K562 (cell line): Measurements from ENCODE around the gene FOXL3. TPM values are rescaled to one million over a fixed set of nuclear protein-coding genes. Genes with fewer than 3 reads are reported as not detected.

Source experiments
- ATAC-seq: fragments of 200-7000 bp; cut with Tn5 transposase; 3 replicates; pipeline ENCODE4 v1.9.1; 2020; ENCODE audit warnings: moderate library complexity
- BruUV-seq: library from RNA; stranded (reverse); fragments of 400-500 nt; replicated peaks from 2 replicates; lab custom pipeline; 2021; lab: Mats Ljungman, UMichigan
- CTCF ChIA-PET: fragments of 300-600 bp; formaldehyde crosslinking; extraction: SDS; loops from one replicate; lab custom pipeline; 2021; ENCODE audit warnings: low intra/inter-chr PET ratio; lab: Yijun Ruan, JAX
- POLR2A ChIA-PET: fragments of 300-600, 350-650 bp; sonication (Branson Sonifier 250); formaldehyde crosslinking; extraction: SDS; loops from one replicate; lab custom pipeline; 2021; ENCODE audit warnings: antibody characterized with exemption, inconsistent platforms; lab: Yijun Ruan, JAX
- DNase-seq, 4 experiments: peaks; one replicate each; pipeline versions ENCODE4 v3.0.0 to v3.0.0-alpha.2; 2011 to 2018; ENCODE audit warnings: low spot score in 3 of 4, mixed read lengths in 3 of 4; ENCODE audit errors: extremely low read depth in 1 of 4
- FAIRE-seq: peaks from 2 replicates; lab custom pipeline; 2011; peaks lifted over from hg19 to GRCh38; lab: Jason Lieb, UNC
- H2AFZ ChIP-seq: 2 replicates; pipeline ENCODE4 v1.6.0; 2011; ENCODE audit warnings: low read depth, low read length, control low read depth, inconsistent platforms
- H3K27ac ChIP-seq: fragments of 200-600 bp; 3 replicates; pipeline ENCODE4 v1.8.0; 2011; ENCODE audit warnings: low read depth, mild to moderate bottlenecking, control low read depth, inconsistent platforms, low read length, moderate library complexity, mixed read lengths; ENCODE audit errors: extremely low read depth
- H3K27me3 ChIP-seq, 2 experiments: fragments of 300-600 bp in 1 of 2; 2 replicates in 1 of 2; 3 replicates in 1 of 2; pipeline versions ENCODE4 v1.6.0 to v1.8.0; 2011; ENCODE audit warnings: inconsistent platforms in 2 of 2, low read length in 2 of 2, mild to moderate bottlenecking in 1 of 2, mixed read lengths in 1 of 2, moderate library complexity in 1 of 2; ENCODE audit not compliant: control insufficient read depth in 2 of 2, insufficient read depth in 2 of 2
- H3K36me3 ChIP-seq: fragments of 300-600 bp; 3 replicates; pipeline ENCODE4 v1.8.0; 2011; ENCODE audit warnings: mild to moderate bottlenecking, low read length, inconsistent platforms; ENCODE audit not compliant: control insufficient read depth, insufficient read depth
- H3K4me1 ChIP-seq, 2 experiments: fragments of 200-600 bp in 1 of 2; replicated peaks in 1 of 2; 2 replicates in 1 of 2; 3 replicates in 1 of 2; pipeline versions ENCODE4 v1.5.1 to v1.8.0; 2011; ENCODE audit warnings: inconsistent platforms in 2 of 2, low read length in 2 of 2, mild to moderate bottlenecking in 1 of 2, mixed read lengths in 1 of 2, moderate library complexity in 1 of 2; ENCODE audit not compliant: control insufficient read depth in 2 of 2, insufficient read depth in 2 of 2
- H3K4me2 ChIP-seq: 2 replicates; pipeline ENCODE4 v1.6.1; 2011; ENCODE audit warnings: low read length, control low read depth, inconsistent platforms, mixed read lengths; ENCODE audit not compliant: insufficient read depth
- H3K4me3 ChIP-seq: fragments of 200-600 bp; sonication (generic), shearing (Covaris generic); 2 replicates; pipeline ENCODE4 v1.5.1; 2016; ENCODE audit warnings: control low read depth, inconsistent platforms
- H3K79me2 ChIP-seq: fragments of 200-600 bp; 3 replicates; pipeline ENCODE4 v1.8.0; 2011; ENCODE audit warnings: low read length, inconsistent platforms; ENCODE audit not compliant: control insufficient read depth, insufficient read depth
- H3K9ac ChIP-seq, 2 experiments: 2 replicates each; pipeline versions ENCODE4 v1.6.0 to v1.6.1; 2011; ENCODE audit warnings: low read depth in 2 of 2, low read length in 2 of 2, control low read depth in 1 of 2, inconsistent platforms in 1 of 2, mild to moderate bottlenecking in 1 of 2, mixed read lengths in 1 of 2; ENCODE audit not compliant: insufficient read depth in 1 of 2
- H3K9me1 ChIP-seq: one replicate; pipeline ENCODE4 v1.6.0; 2011; ENCODE audit warnings: inconsistent platforms, mild to moderate bottlenecking, low read length, moderate library complexity; ENCODE audit not compliant: control insufficient read depth, insufficient read depth
- H3K9me3 ChIP-seq: replicated peaks from 2 replicates; pipeline ENCODE4 v1.5.1; 2011; ENCODE audit warnings: low read depth, low read length, inconsistent platforms; ENCODE audit not compliant: control insufficient read depth, insufficient read depth
- H4K20me1 ChIP-seq: replicated peaks from 2 replicates; pipeline ENCODE4 v1.6.1; 2011; ENCODE audit warnings: low read length, inconsistent platforms, mixed read lengths; ENCODE audit not compliant: control insufficient read depth, insufficient read depth
- ESRRA ChIP-seq: fragments of 450-650 bp; IDR thresholded peaks from 2 replicates; pipeline ENCODE4 v1.6.1; 2014; ENCODE audit warnings: low read depth, mild to moderate bottlenecking, moderate library complexity, borderline replicate concordance
- KAT7 ChIP-seq: sonication (generic); formaldehyde crosslinking; IDR thresholded peaks from 2 replicates; pipeline ENCODE4 v1.8.0; 2022; ENCODE audit warnings: missing genetic modification reagents, mild to moderate bottlenecking, borderline replicate concordance
- KDM1A ChIP-seq, 2 experiments: fragments of 450-650 bp; IDR thresholded peaks; 2 replicates each; pipeline ENCODE4 v1.6.1; 2016; ENCODE audit warnings: mild to moderate bottlenecking in 2 of 2
- MAZ ChIP-seq, 2 experiments: fragments of 450-650 bp in 1 of 2; sonication (generic) in 1 of 2; formaldehyde crosslinking; IDR thresholded peaks in 1 of 2; conservative IDR thresholded peaks in 1 of 2; 2 replicates each; pipeline versions ENCODE4 v1.4.0 to v1.5.0; 2020; ENCODE audit warnings: mild to moderate bottlenecking in 1 of 2, missing genetic modification reagents in 1 of 2
- USF1 ChIP-seq: sonication (generic); formaldehyde crosslinking; IDR thresholded peaks from 2 replicates; pipeline ENCODE4 v1.9.0; 2022; ENCODE audit warnings: mild to moderate bottlenecking, missing genetic modification reagents
- ZEB2 ChIP-seq: fragments of 450-650 bp; IDR thresholded peaks from 2 replicates; pipeline ENCODE4 v1.6.1; 2016
- ZNF280B ChIP-seq: fragments of 250-450 bp; sonication (Bioruptor Pico); IDR thresholded peaks from 2 replicates; pipeline ENCODE4 v1.5.1; 2021; ENCODE audit warnings: mild to moderate bottlenecking
- ZNF76 ChIP-seq: fragments of 250-450 bp; sonication (Bioruptor Pico); IDR thresholded peaks from 2 replicates; pipeline ENCODE4 v1.4.0; 2020; ENCODE audit warnings: mild to moderate bottlenecking, moderate library complexity, borderline replicate concordance
- WGBS: fragments of 100-300 bp; shearing (Covaris generic); methylation state at CpG from one replicate; pipeline ENCODE4 v1.1.6; 2016; ENCODE audit warnings: low coverage, mixed read lengths; ENCODE audit not compliant: insufficient coverage; ENCODE audit errors: missing lambda C conversion rate; 5-methylcytosine and 5-hydroxymethylcytosine counted together
- in situ Hi-C: fragments of 300-500 bp; cut with MboI; formaldehyde crosslinking; loops from 4 replicates; pipeline ENCODE4 v1.15.0; 2018; ENCODE audit warnings: inconsistent platforms, mixed read lengths
- intact Hi-C: fragments of 100-400 bp; cut with micrococcal nuclease; formaldehyde crosslinking; loops from 2 replicates; pipeline ENCODE4 v1.14.2; 2022
- polyA plus RNA-seq, 8 experiments: library from polyadenylated mRNA; depleted of rRNA in 4 of 8; stranded (reverse) in 5 of 8; unstranded in 3 of 8; fragments of >200 nt; fragmentation: Nextera tagmentation in 2 of 8; fragmentation: Illumina TruSeq in 1 of 8; extraction: Ambion mirVana in 2 of 8; extraction: Trizol in 1 of 8; gene quantifications; 2 replicates each; pipeline versions ENCODE4 v1.2.1 to v1.2.3, GENCODE V29; 2011 to 2014; ENCODE audit warnings: inconsistent platforms in 1 of 8, missing spikeins in 1 of 8
- total RNA-seq, 7 experiments: library from RNA; depleted of rRNA in 6 of 7; stranded (reverse); fragments of >200 nt in 6 of 7; fragmentation: Illumina TruSeq in 2 of 7; extraction: Trizol in 2 of 7; gene quantifications; 2 replicates each; pipeline versions ENCODE4 v1.2.1 to v1.2.3, GENCODE V29; 2011 to 2021; ENCODE audit warnings: low replicate concordance in 1 of 7
- TF ChIP-seq, protein P1 (sequence below): sonication (generic); formaldehyde crosslinking; IDR thresholded peaks from 2 replicates; pipeline ENCODE4 v1.8.0; 2022; ENCODE audit warnings: missing genetic modification reagents, mild to moderate bottlenecking, borderline replicate concordance
- TF ChIP-seq, protein P2 (sequence below): sonication (generic); formaldehyde crosslinking; IDR thresholded peaks from 2 replicates; pipeline ENCODE4 v1.8.0; 2022; ENCODE audit warnings: mild to moderate bottlenecking, missing genetic modification reagents
- TF ChIP-seq, protein P3 (sequence below): sonication (generic); formaldehyde crosslinking; IDR thresholded peaks from 2 replicates; pipeline ENCODE4 v1.9.0; 2022; ENCODE audit warnings: mild to moderate bottlenecking, missing genetic modification reagents

Gene FOXL3
- total and polyA plus RNA-seq, 9 of the 15 experiments (the other 6 are each of a cell fraction or from before 2014, with no cell fraction given): not detected

DNA sequence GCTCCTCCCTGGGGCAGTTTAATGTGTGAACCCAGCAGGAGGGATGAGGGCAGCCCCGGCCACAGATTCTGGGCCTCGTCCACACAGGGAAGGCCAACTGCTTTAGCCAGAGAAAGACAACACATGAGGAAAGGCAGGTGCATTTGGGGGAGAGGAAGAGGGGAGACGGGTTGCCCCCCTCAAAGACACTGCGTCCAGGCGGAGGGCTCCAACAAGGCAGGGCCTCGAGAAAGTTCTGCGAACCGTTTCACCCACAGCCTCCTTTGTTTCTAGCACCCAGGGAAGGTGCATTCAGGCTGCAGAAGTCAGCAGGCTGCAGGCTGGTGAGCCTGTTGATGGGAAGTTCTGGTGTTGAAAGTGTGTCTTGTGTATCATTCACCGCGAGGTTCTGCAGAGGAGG lies 10.1 kb downstream of the FOXL3 start (continued):
- TF ChIP-seq ESRRA (no peak), ZEB2 (no peak), MAZ (CRISPR knock-in tag; conservative IDR thresholded peaks at IDR 0.05 in 1 of 2, IDR thresholded peaks at IDR 0.05 in 1 of 2) (no peak), ZNF76 (CRISPR knock-in tag) (no peak)
- TF ChIP-seq, protein P1, sequence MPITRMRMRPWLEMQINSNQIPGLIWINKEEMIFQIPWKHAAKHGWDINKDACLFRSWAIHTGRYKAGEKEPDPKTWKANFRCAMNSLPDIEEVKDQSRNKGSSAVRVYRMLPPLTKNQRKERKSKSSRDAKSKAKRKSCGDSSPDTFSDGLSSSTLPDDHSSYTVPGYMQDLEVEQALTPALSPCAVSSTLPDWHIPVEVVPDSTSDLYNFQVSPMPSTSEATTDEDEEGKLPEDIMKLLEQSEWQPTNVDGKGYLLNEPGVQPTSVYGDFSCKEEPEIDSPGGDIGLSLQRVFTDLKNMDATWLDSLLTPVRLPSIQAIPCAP (CRISPR knock-in tag): no peak
- TF ChIP-seq, protein P2, sequence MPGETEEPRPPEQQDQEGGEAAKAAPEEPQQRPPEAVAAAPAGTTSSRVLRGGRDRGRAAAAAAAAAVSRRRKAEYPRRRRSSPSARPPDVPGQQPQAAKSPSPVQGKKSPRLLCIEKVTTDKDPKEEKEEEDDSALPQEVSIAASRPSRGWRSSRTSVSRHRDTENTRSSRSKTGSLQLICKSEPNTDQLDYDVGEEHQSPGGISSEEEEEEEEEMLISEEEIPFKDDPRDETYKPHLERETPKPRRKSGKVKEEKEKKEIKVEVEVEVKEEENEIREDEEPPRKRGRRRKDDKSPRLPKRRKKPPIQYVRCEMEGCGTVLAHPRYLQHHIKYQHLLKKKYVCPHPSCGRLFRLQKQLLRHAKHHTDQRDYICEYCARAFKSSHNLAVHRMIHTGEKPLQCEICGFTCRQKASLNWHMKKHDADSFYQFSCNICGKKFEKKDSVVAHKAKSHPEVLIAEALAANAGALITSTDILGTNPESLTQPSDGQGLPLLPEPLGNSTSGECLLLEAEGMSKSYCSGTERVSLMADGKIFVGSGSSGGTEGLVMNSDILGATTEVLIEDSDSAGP (CRISPR knock-in tag): no peak

- ChIA-PET CTCF (no interaction called here), POLR2A (interaction anchor here (0.7 kb wide), 1 partner anchor 8 kb away, joined by 4 read pairs; no protein-coding TSS in a partner anchor)
- WGBS: 9% methylated on average over 13 of the region's 13 CpGs
- Histone ChIP-seq H3K9ac (no peak overlapping the region), H3K4me1 (peaks cover 0 to 1% of the 10 kb centered on the region in 2 experiments; a peak in 1 of 5 replicates), H3K9me3 (peaks cover 3% of the 10 kb centered on the region; the same call in 1 of the 2 replicates), H3K27me3 (peaks cover 22 to 85% of the 10 kb centered on the region in 2 experiments), H3K79me2 (no peaks in the 10 kb centered on the region), H3K9me1 (peaks cover 4% of the 10 kb centered on the region), H3K27ac (no peak overlapping the region; the same call in 2 of the 3 replicates), H3K4me3 (no peak overlapping the region), H4K20me1 (peaks cover 12% of the 10 kb centered on the region), H2AFZ (no peak overlapping the region), H3K4me2 (no peak overlapping the region), H3K36me3 (no peaks in the 10 kb centered on the region)
- BruUV-seq: no TSS peak
- FAIRE-seq (no peak), ATAC-seq (no peak), DNase-seq (no peak)
- TF ChIP-seq, protein P3, sequence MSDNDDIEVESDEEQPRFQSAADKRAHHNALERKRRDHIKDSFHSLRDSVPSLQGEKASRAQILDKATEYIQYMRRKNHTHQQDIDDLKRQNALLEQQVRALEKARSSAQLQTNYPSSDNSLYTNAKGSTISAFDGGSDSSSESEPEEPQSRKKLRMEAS: 0 out of 2 replicates have a peak, but pooled peaks have one; percentile 23
- TF ChIP-seq KAT7 (CRISPR knock-in tag): no peak
- TF ChIP-seq ZNF280B (CRISPR knock-in tag): no peak
- TF ChIP-seq KDM1A (IDR thresholded peaks at IDR 0.05): peak in 1 of 2 experiments; percentile 26; a peak in 1 of 4 replicates
- no peak for TF ChIP-seq USF1
- intact Hi-C loops: no loop called here
- in situ Hi-C loops: no loop called here
These were observed 10.7 kb downstream of the FOXL3 start for GRCh38 chr7:300546-301290.
